HepG2 (cell line): ENCODE results near the gene C9orf43. TPM values are rescaled to one million over a fixed set of nuclear protein-coding genes. Genes with fewer than 3 reads are reported as not detected.

Source experiments
- BCL6 ChIP-seq: IDR thresholded peaks from 2 replicates; pipeline ENCODE4 v1.6.1; 2016; ENCODE audit warnings: missing genetic modification reagents, missing compliant biosample characterization
- BRCA1 ChIP-seq: sonication (generic); formaldehyde crosslinking; IDR thresholded peaks from 2 replicates; pipeline ENCODE4 v1.4.0; 2020; ENCODE audit warnings: missing genetic modification reagents
- CENPX ChIP-seq: sonication (generic); formaldehyde crosslinking; IDR thresholded peaks from 2 replicates; pipeline ENCODE4 v1.9.0; 2021; ENCODE audit warnings: mild to moderate bottlenecking, missing genetic modification reagents, moderate library complexity
- HOXD1 ChIP-seq: sonication (generic); formaldehyde crosslinking; IDR thresholded peaks from 2 replicates; pipeline ENCODE4 v1.5.0; 2020; ENCODE audit warnings: missing genetic modification reagents
- ISL2 ChIP-seq: sonication (generic); formaldehyde crosslinking; IDR thresholded peaks from 2 replicates; pipeline ENCODE4 v1.5.0; 2020; ENCODE audit warnings: missing genetic modification reagents
- LCORL ChIP-seq, 2 experiments: fragments of 450-650 bp in 1 of 2; sonication (generic) in 1 of 2; formaldehyde crosslinking in 1 of 2; IDR thresholded peaks; 2 replicates each; pipeline versions ENCODE4 v1.5.0 to v1.6.1; 2017 to 2020; ENCODE audit warnings: antibody characterized with exemption in 1 of 2, missing genetic modification reagents in 1 of 2
- MED1 ChIP-seq: sonication (generic); formaldehyde crosslinking; IDR thresholded peaks from 2 replicates; pipeline ENCODE4 v1.4.0; 2020; ENCODE audit warnings: missing genetic modification reagents
- NAIF1 ChIP-seq: sonication (generic); formaldehyde crosslinking; IDR thresholded peaks from 2 replicates; pipeline ENCODE4 v1.5.0; 2020; ENCODE audit warnings: mild to moderate bottlenecking, missing genetic modification reagents, borderline replicate concordance
- PAX8 ChIP-seq: sonication (generic); formaldehyde crosslinking; IDR thresholded peaks from 2 replicates; pipeline ENCODE4 v1.8.0; 2022; ENCODE audit warnings: mild to moderate bottlenecking, missing genetic modification reagents, borderline replicate concordance
- PHB2 ChIP-seq: fragments of 450-650 bp; IDR thresholded peaks from 2 replicates; pipeline ENCODE4 v1.6.1; 2018; ENCODE audit not compliant: partially characterized antibody
- RAD21 ChIP-seq: fragments of 450-650 bp; formaldehyde crosslinking; IDR thresholded peaks from 2 replicates; pipeline ENCODE4 v1.5.0; 2020; ENCODE audit warnings: mild to moderate bottlenecking
- SNAI1 ChIP-seq: sonication (generic); formaldehyde crosslinking; IDR thresholded peaks from 2 replicates; pipeline ENCODE4 v1.5.0; 2020; ENCODE audit warnings: mild to moderate bottlenecking, missing genetic modification reagents, borderline replicate concordance
- SPEN ChIP-seq: sonication (generic); formaldehyde crosslinking; IDR thresholded peaks from 2 replicates; pipeline ENCODE4 v1.5.1; 2020; ENCODE audit warnings: low read depth, mild to moderate bottlenecking, missing genetic modification reagents
- TARDBP ChIP-seq: sonication (generic); formaldehyde crosslinking; IDR thresholded peaks from 2 replicates; pipeline ENCODE4 v1.8.0; 2022; ENCODE audit warnings: mild to moderate bottlenecking, missing genetic modification reagents
- TBP ChIP-seq: sonication (generic); formaldehyde crosslinking; IDR thresholded peaks from 2 replicates; pipeline ENCODE4 v1.5.0; 2020; ENCODE audit warnings: missing genetic modification reagents
- TCF7L2 ChIP-seq: IDR thresholded peaks from 2 replicates; pipeline ENCODE4 v1.6.1; 2011; ENCODE audit warnings: mild to moderate bottlenecking, low read depth, low read length, moderate library complexity
- TP53 ChIP-seq: sonication (generic); formaldehyde crosslinking; conservative IDR thresholded peaks from 2 replicates; pipeline ENCODE4 v1.4.0; 2020; ENCODE audit warnings: missing genetic modification reagents
- U2AF1 ChIP-seq: fragments of 200-400 bp; formaldehyde crosslinking; optimal IDR thresholded peaks from 2 replicates; pipeline ENCODE3; 2017; ENCODE audit warnings: mild to moderate bottlenecking, low read depth, low read length
- ZBTB1 ChIP-seq: sonication (generic); formaldehyde crosslinking; IDR thresholded peaks from 2 replicates; pipeline ENCODE4 v1.4.0; 2020; ENCODE audit warnings: missing genetic modification reagents, borderline replicate concordance
- ZFP1 ChIP-seq: IDR thresholded peaks from 2 replicates; pipeline ENCODE4 v1.6.1; 2016
- ZNF292 ChIP-seq: sonication (generic); formaldehyde crosslinking; IDR thresholded peaks from 2 replicates; pipeline ENCODE4 v1.8.1; 2022; ENCODE audit warnings: mild to moderate bottlenecking, low read depth, missing genetic modification reagents, borderline replicate concordance
- ZNF430 ChIP-seq: sonication (generic); formaldehyde crosslinking; IDR thresholded peaks from 2 replicates; pipeline ENCODE4 v1.9.0; 2021; ENCODE audit warnings: mild to moderate bottlenecking, missing genetic modification reagents
- ZNF484 ChIP-seq: sonication (generic); formaldehyde crosslinking; IDR thresholded peaks from 2 replicates; pipeline ENCODE4 v1.5.1; 2020; ENCODE audit warnings: mild to moderate bottlenecking, low read depth, missing genetic modification reagents, borderline replicate concordance
- ZNF589 ChIP-seq: sonication (generic); formaldehyde crosslinking; conservative IDR thresholded peaks from 2 replicates; pipeline ENCODE4 v1.8.0; 2022; ENCODE audit warnings: mild to moderate bottlenecking, moderate library complexity, missing genetic modification reagents
- ZNF678 ChIP-seq: sonication (generic); formaldehyde crosslinking; IDR thresholded peaks from 2 replicates; pipeline ENCODE4 v1.4.0; 2020; ENCODE audit warnings: mild to moderate bottlenecking, missing genetic modification reagents
- ZNF709 ChIP-seq: sonication (generic); formaldehyde crosslinking; IDR thresholded peaks from 2 replicates; pipeline ENCODE4 v1.5.0; 2020; ENCODE audit warnings: mild to moderate bottlenecking, missing genetic modification reagents
- ZNF816 ChIP-seq: sonication (generic); formaldehyde crosslinking; IDR thresholded peaks from 2 replicates; pipeline ENCODE4 v1.8.0; 2022; ENCODE audit warnings: missing genetic modification reagents, mild to moderate bottlenecking, borderline replicate concordance
- polyA plus RNA-seq, 8 experiments: library from polyadenylated mRNA; depleted of rRNA in 3 of 8; stranded (reverse) in 7 of 8; unstranded in 1 of 8; fragments of >200 nt; fragmentation: Illumina TruSeq in 4 of 8; extraction: Trizol in 4 of 8; gene quantifications; 2 replicates each; pipeline versions ENCODE4 v1.2.1 to v1.2.3, GENCODE V29; 2011 to 2016; ENCODE audit warnings: low read depth in 4 of 8, missing spikeins in 1 of 8, mixed read lengths in 1 of 8; ENCODE audit not compliant: insufficient read depth in 1 of 8
- total RNA-seq, 5 experiments: library from RNA; depleted of rRNA; stranded (reverse); fragments of >200 nt; fragmentation: Illumina TruSeq; extraction: Trizol; gene quantifications; 2 replicates each; pipeline ENCODE4 v1.2.3, GENCODE V29; 2016; ENCODE audit warnings: low read depth in 1 of 5
- TF ChIP-seq, protein P1 (sequence below): sonication (generic); formaldehyde crosslinking; IDR thresholded peaks from 2 replicates; pipeline ENCODE4 v1.9.0; 2021; ENCODE audit warnings: missing genetic modification reagents, borderline replicate concordance
- TF ChIP-seq, protein P2 (sequence below): sonication (generic); formaldehyde crosslinking; IDR thresholded peaks from 2 replicates; pipeline ENCODE4 v1.8.0; 2022; ENCODE audit warnings: missing genetic modification reagents, low read depth, mild to moderate bottlenecking, borderline replicate concordance

C9orf43 gene
- total and polyA plus RNA-seq, 2 of the 13 experiments (the other 11 are each of a cell fraction or from before 2014, with no cell fraction given): 0.24 to 0.31 TPM

DNA sequence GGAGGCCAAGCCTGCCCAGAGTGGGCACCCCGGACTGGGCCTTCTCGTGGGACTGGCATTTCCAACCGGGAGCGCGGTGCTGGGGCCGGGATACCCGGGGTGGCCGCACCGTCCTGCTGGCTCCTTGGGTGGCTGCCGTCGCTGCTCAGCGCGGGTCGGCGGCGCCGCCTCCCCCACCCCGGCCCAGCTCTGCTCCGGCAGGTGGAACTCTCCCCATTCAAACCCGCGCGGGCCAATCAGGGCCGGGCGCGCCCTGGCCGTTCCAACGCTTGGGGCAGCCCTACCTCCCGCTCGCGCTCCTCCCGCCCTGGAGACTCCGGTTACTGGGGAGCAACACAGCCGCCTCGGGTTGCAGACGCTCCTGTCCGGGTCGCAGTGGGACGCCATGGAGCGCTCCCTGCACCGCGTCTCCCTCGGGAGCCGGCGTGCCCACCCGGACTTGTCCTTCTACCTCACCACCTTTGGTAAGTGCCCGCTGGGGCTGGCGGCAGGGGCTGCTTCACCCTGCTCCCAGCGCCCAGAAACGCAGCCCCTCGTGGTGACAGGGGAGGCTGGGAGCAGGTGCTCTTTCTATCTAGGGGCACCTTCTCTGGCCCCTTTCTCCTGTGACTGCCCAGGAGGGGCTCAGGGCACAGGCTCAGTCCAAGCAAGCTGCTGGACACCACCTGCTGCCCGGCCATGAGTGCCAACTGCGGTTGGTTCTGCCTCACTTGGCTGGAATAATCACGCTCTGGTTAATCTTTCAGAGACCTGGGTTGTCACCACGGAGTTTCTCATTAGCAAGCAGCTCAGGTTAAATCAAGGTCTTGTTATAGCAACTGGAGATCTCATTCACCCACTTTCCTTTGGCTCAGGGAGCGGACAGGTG lies 53.1 kb downstream of the C9orf43 start, which contains the start of gene RGS3 (continued):
- TF ChIP-seq ZNF678 (CRISPR knock-in tag): no peak
- no peak for TF ChIP-seq TBP
- TF ChIP-seq ZNF430: peak; percentile 37; the same call in 1 of the 2 replicates
- TF ChIP-seq ZNF484 (CRISPR knock-in tag): no peak
- TF ChIP-seq, protein P1, sequence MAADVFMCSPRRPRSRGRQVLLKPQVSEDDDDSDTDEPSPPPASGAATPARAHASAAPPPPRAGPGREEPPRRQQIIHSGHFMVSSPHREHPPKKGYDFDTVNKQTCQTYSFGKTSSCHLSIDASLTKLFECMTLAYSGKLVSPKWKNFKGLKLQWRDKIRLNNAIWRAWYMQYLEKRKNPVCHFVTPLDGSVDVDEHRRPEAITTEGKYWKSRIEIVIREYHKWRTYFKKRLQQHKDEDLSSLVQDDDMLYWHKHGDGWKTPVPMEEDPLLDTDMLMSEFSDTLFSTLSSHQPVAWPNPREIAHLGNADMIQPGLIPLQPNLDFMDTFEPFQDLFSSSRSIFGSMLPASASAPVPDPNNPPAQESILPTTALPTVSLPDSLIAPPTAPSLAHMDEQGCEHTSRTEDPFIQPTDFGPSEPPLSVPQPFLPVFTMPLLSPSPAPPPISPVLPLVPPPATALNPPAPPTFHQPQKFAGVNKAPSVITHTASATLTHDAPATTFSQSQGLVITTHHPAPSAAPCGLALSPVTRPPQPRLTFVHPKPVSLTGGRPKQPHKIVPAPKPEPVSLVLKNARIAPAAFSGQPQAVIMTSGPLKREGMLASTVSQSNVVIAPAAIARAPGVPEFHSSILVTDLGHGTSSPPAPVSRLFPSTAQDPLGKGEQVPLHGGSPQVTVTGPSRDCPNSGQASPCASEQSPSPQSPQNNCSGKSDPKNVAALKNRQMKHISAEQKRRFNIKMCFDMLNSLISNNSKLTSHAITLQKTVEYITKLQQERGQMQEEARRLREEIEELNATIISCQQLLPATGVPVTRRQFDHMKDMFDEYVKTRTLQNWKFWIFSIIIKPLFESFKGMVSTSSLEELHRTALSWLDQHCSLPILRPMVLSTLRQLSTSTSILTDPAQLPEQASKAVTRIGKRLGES (CRISPR knock-in tag): no peak
- no peak for TF ChIP-seq ZNF816
- 0 out of 2 replicates have a peak, but pooled peaks have one; percentile 9 for TF ChIP-seq ISL2
- peak; percentile 33; the same call in 1 of the 2 replicates for TF ChIP-seq RAD21 (CRISPR knock-in tag)
- no peak for TF ChIP-seq ZBTB1 (CRISPR knock-in tag)
- TF ChIP-seq U2AF1: no peak
- TF ChIP-seq ZNF709 (CRISPR knock-in tag): peak; percentile 1; the same call in 1 of the 2 replicates
- TF ChIP-seq NAIF1: no peak; the same call in 1 of the 2 replicates
- TF ChIP-seq BCL6 (CRISPR knock-in tag): no peak
- no peak; the same call in 1 of the 2 replicates for TF ChIP-seq ZNF589 (CRISPR knock-in tag)
- no peak for TF ChIP-seq LCORL (IDR thresholded peaks at IDR 0.05)
- TF ChIP-seq LCORL (CRISPR knock-in tag; IDR thresholded peaks at IDR 0.05): peak; percentile 40; the same call in 1 of the 2 replicates
- no peak for TF ChIP-seq PAX8 (CRISPR knock-in tag)
- TF ChIP-seq ZFP1: no peak
- no peak for TF ChIP-seq TP53 (CRISPR knock-in tag)
- TF ChIP-seq, protein P2, sequence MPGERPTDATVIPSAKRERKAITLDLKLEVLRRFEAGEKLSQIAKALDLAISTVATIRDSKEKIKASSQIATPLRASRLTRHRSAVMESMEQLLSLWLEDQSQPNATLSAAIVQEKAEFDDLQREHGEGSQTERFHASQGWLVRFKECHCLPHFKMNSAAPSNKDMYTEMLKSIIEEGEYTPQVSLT (CRISPR knock-in tag): no peak
- TF ChIP-seq ZNF292 (CRISPR knock-in tag): peak; percentile 86
- TF ChIP-seq PHB2: no peak
- TF ChIP-seq BRCA1 (CRISPR knock-in tag): peak; percentile 75; the same call in 1 of the 2 replicates
- no peak for TF ChIP-seq TARDBP (CRISPR knock-in tag)
- TF ChIP-seq HOXD1: peak; percentile 66; the same call in 1 of the 2 replicates
- peak; percentile 47; the same call in 1 of the 2 replicates for TF ChIP-seq MED1
- no peak for TF ChIP-seq CENPX
- TF ChIP-seq SNAI1 (CRISPR knock-in tag): peak; percentile 89
- no peak for TF ChIP-seq TCF7L2
- peak; percentile 34; the same call in 1 of the 2 replicates for TF ChIP-seq SPEN (CRISPR knock-in tag)
